Choroid plexus epithelial cell (primary cell): ENCODE data around the gene EPN3.

Source experiments
- DNase-seq: peaks from one replicate; pipeline ENCODE4 v3.0.0-alpha.2; 2010; ENCODE audit warnings: low read depth
- H3K4me3 ChIP-seq: 2 replicates; pipeline ENCODE4 v1.5.1; 2011; ENCODE audit warnings: low read depth, mild to moderate bottlenecking, control low read depth, low read length, moderate library complexity
- CTCF ChIP-seq: conservative IDR thresholded peaks from 2 replicates; pipeline ENCODE4 v1.5.1; 2011; ENCODE audit warnings: low read depth, mild to moderate bottlenecking, control low read depth, inconsistent platforms, low read length, moderate library complexity

EPN3 gene

GRCh38 chr17:50532452-50533024 lies at the start of gene EPN3:
Gene EPN3 (plus strand): TSS chr17:50532735. CDS start chr17:50536557, 3,822 bp downstream.
- TF ChIP-seq CTCF: no peak
- DNase-seq: no peak
- no peak within 1 kb of the TSS for H3K4me3 ChIP-seq

DNA sequence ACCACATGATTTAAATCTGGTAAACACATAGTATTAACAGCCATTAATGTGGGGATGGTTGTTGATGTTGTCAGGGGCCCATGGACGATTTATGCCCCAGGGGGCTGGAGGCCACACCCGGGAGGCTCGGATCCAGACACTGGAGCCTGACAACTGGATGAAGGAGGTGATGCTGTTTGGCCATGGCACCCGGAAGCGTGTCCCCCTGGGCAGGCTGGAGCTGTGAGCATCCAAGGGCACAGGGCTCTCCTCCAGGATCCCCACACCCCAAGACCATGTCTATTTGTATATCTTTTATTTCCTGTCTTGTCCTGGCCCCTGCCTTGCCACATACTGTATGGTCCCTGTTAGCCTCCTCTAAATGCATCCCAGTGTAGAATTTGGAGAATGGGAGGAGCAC lies 49.3 kb upstream of the EPN3 start:
- no peak overlapping the region for H3K4me3 ChIP-seq
- no peak for TF ChIP-seq CTCF
- DNase-seq: no peak

GRCh38 chr17:50484386-50485155 lies 48.0 kb upstream of the EPN3 start:
- no peak for DNase-seq
- H3K4me3 ChIP-seq: no peak overlapping the region
- no peak for TF ChIP-seq CTCF

DNA sequence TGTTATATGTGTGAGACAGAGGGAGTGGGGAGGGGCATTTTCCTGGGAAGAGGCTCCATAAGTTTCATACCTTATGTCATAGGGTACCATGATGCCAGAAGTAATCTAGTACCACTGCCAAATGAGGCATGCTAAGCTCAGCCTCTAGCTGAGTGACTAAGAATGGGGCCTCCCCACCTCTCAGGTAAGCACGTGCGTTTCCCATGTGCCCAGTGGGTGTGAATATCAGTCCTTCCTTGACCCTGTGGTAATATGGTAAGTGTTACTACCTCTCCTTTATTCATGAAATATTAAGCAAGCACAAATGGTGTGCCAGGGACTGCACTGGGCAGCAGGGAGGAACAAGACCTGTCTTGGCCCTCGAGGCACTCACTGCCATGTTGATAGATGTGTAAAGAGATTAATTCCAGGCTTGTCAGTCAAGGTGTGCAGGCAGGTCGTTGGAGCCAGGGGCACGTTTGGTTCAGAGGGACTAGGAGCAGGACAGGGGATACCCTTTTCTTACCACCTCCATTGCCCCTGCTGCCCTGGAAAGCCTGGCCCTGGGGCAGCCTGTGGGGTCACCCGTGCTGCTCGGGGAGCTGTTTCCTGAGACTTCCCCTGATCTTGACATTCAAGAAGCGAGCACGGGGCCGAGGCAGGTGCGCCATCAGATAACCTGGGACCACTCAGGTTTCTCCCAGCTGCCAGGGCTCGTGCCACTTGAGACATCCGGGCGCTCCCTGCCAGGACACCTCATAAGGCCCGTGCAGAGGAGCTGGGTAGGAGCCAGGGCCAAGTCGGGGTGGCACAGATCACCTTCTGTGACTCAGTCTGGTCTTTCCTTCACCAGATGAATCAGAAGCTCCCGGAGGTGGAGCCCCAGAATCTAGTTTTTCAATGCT lies 45.1 kb upstream of the EPN3 start:
- DNase-seq: no peak
- TF ChIP-seq CTCF: no peak
- no peak overlapping the region for H3K4me3 ChIP-seq

DNA sequence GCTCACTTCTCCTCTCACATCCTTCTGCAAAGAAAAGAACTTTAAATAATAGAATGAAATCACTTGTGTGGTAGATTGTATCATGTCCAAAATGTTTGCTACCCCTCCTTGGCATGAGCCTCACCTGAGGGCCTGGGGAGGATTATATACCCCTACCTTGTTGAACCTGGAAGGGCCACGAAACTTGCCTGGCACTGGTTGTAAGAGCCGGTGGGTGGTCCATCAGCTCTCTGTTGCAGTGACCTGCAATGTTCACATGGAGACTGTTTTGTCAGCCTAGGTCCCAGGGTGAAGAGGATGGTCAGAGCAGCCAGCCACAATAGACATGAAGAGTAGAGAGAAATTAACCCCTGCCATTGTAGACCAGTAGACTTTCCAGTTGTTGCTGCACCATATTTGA lies 43.7 kb upstream of the EPN3 start:
- no peak for DNase-seq
- TF ChIP-seq CTCF: no peak

GRCh38 chr17:50491505-50491904 lies 41.0 kb upstream of the EPN3 start:
- no peak for TF ChIP-seq CTCF
- no peak overlapping the region for H3K4me3 ChIP-seq
- DNase-seq: no peak

More for the DNA sequence above, 43.7 kb upstream of the EPN3 start:
- H3K4me3 ChIP-seq: no peak overlapping the region
